Stimulated activated naive CD4-positive, alpha-beta T cell (primary cell): ENCODE results near the gene CNOT11.
"Not testable (repeated sequence)": the region's sequence is repeated elsewhere in the genome, so short reads cannot be mapped to it uniquely, and the experiment has no call there.

ENCODE experiments used
- DNase-seq, 6 experiments: peaks; one replicate each; lab custom pipeline; 2025; lab: John Stamatoyannopoulos, UW

Gene CNOT11

GRCh38 chr2:101245468-101245867 lies 7.2 kb upstream of the CNOT11 start:
- DNase-seq: not testable (repeated sequence)

- DNase-seq: not testable (repeated sequence)
Measured at GRCh38 chr2:101248756-101249155, 3.9 kb upstream of the CNOT11 start.

DNA sequence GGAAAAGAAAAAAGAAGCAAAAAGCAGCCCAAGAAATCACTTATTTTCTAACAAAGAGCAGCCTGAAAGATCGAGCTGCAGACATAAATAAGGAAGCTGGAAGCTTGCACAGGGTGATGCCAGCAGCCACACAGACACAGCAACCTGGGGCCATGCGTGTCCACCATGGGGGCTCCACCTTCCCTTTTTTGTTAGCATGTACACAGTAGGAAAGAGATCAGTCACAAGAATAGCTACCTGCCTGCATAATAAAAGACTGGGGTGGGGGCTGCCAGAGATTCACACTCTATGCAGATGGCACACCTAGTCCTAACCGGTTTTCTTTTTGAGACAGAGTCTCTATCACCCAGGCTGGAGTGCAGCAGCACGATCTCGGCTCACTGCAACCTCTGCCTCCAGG lies 2.9 kb upstream of the CNOT11 start:
- DNase-seq: no peak

GRCh38 chr2:101251246-101251781 lies 1.4 kb upstream of the CNOT11 start:
- not testable (repeated sequence) for DNase-seq

- peak; percentile 21 to 65 (median 42) for DNase-seq
Measured at GRCh38 chr2:101251844-101252407, 760 bp upstream of the CNOT11 start.

- peak in 5 of 6 experiments; percentile 67 to 87 (median 71) for DNase-seq
Measured at GRCh38 chr2:101253013-101253702, 472 bp downstream of the CNOT11 start.

DNA sequence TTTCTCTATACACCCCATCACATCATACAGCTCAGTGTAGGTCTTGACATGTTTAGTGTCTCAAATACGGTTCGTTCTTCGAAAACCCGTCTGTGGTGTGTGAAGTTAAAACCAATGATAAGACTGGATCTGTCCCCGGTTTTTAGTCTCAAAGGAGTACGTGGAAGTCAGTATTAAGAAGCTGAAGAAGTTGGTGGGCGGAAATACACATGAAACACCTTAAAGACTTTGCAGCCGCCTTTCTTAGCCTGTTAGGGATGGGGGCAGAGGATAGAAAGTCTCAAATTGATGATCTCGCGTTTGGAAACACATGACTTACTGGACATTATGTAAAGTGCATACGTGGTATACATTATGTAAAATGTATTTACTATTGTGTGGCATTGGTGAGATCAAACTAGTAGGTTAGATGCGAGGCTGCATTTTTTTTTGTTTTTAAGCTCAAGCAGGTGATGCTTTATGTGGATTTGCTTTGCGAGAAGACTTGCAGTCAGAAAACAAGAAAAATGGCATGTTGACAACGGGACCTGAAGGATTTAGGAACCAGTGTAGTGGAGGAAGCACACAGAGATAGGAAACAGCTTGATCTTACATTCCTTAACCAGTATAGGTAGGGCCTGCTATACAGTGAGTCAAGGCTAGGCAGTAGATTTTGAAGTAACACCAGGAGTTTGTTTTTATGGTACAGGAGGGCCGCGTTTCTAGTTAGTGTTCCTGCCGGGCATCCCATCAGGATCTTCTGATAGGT lies 1.2 kb downstream of the CNOT11 start:
- DNase-seq: peak in 2 of 6 experiments; percentile 11 to 37

- no peak for DNase-seq
Measured at GRCh38 chr2:101255501-101255900, 2.8 kb downstream of the CNOT11 start.

DNA sequence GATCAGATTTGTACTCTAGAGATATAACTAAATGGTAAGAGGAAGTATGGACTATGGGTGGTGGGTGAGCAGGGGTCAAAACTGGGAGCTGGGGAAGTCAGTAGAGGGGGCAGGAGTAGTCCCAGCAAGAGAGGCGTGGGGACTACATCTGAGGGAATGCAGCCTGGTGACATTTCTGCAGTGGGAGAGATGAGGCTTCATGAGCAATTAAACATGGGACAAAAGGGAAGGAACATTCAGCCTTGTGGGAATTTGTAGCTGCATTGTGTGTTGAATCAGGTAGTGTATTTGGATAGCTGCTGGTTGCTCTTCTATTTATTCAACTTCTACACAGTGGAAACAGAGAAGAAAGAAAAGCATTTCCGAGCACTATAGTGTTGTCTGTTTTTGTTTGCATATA lies 3.6 kb downstream of the CNOT11 start:
- no peak for DNase-seq

DNA sequence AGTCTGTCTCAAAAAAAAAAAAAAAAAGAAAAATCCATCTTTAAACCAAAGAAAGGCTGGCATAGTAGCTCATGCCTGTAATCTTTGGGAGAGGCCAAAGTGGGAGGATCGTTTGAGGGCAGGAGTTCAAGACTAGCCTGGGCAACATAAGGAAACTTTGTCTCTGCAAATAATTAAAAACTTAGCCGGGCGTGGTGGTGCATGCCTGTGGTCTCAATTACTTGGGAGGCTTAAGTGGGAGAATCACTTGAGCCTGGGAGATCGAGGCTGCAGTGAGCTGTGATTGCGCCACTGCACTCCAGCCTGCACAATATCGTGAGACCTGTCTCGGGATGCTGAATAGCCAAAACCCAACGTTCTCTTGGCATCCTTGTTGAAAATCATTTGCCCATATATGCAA lies 6.1 kb downstream of the CNOT11 start:
- DNase-seq: no peak

GRCh38 chr2:101262142-101262541 lies 9.5 kb downstream of the CNOT11 start:
- DNase-seq: no peak

- no peak for DNase-seq
Measured at GRCh38 chr2:101263377-101263800, 10.7 kb downstream of the CNOT11 start.

GRCh38 chr2:101264360-101264939 lies 11.8 kb downstream of the CNOT11 start:
- DNase-seq: no peak

GRCh38 chr2:101265893-101266499 lies 13.3 kb downstream of the CNOT11 start:
- DNase-seq: no peak

- DNase-seq: no peak
Measured at GRCh38 chr2:101267671-101268656, 15.3 kb downstream of the CNOT11 start.

GRCh38 chr2:101270700-101271259 lies 18.1 kb downstream of the CNOT11 start:
- no peak for DNase-seq

GRCh38 chr2:101272045-101272784 lies 19.5 kb downstream of the CNOT11 start:
- no peak for DNase-seq

- DNase-seq: no peak
Measured at GRCh38 chr2:101273056-101273455, 20.4 kb downstream of the CNOT11 start.

- DNase-seq: no peak
Measured at GRCh38 chr2:101274142-101274541, 21.5 kb downstream of the CNOT11 start.

GRCh38 chr2:101277111-101277510 lies 24.4 kb downstream of the CNOT11 start:
- DNase-seq: peak in 2 of 6 experiments; percentile 5
